IPS-18a (cell line): ENCODE measurements around the gene GHRL.

Experiments used
- H3K27ac ChIP-seq: one replicate; pipeline ENCODE4 v1.5.1; 2013; ENCODE audit warnings: low read length
- H3K27me3 ChIP-seq: one replicate; pipeline ENCODE4 v1.6.1; 2013; ENCODE audit warnings: mild to moderate bottlenecking, low read length; ENCODE audit not compliant: control insufficient read depth, insufficient read depth
- H3K36me3 ChIP-seq: one replicate; pipeline ENCODE4 v1.6.1; 2013; ENCODE audit warnings: low read depth, low read length; ENCODE audit not compliant: control insufficient read depth
- H3K4me1 ChIP-seq: one replicate; pipeline ENCODE4 v1.6.1; 2013; ENCODE audit warnings: low read depth, low read length; ENCODE audit not compliant: control insufficient read depth
- H3K4me3 ChIP-seq: one replicate; pipeline ENCODE4 v1.5.1; 2013; ENCODE audit warnings: low read length
- H3K9ac ChIP-seq: one replicate; pipeline ENCODE4 v1.6.1; 2013; ENCODE audit warnings: mild to moderate bottlenecking, low read length, moderate library complexity
- H3K9me3 ChIP-seq: one replicate; pipeline ENCODE4 v1.6.1; 2013; ENCODE audit warnings: low read depth, low read length; ENCODE audit not compliant: control insufficient read depth

Gene GHRL

DNA sequence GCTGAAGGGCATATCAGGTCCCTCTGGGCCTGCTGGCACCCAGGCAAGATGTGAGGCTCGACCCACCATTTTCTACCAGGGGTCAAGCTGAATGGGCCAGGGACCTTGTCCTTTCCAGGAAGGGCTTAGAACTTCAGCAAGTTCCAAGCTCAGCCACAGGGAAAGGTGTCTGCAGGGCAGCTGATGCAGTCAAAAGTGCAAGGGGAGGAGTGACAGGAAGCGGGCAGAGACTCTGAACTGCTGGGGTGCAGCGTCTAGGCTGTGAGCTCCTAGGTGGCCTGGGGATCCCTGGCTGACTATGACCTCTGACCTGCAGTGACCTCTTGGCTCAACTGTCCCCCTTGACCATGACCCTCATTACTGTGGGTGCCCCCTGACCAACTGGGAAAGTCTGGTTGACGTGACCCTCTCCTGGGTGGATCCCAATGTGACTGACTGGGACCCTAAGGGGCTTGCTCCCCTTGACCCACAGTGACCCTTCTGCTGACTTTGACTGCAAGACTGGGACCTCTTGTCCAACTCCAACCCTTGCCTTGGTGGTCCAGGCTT lies 42.5 kb upstream of the GHRL start:
- no peaks in the 10 kb centered on the region for H3K9me3 ChIP-seq
- no peak overlapping the region for H3K9ac ChIP-seq
- no peaks in the 10 kb centered on the region for H3K4me1 ChIP-seq
- H3K36me3 ChIP-seq: no peaks in the 10 kb centered on the region
- no peak overlapping the region for H3K4me3 ChIP-seq
- H3K27ac ChIP-seq: no peak overlapping the region
- H3K27me3 ChIP-seq: no peaks in the 10 kb centered on the region

DNA sequence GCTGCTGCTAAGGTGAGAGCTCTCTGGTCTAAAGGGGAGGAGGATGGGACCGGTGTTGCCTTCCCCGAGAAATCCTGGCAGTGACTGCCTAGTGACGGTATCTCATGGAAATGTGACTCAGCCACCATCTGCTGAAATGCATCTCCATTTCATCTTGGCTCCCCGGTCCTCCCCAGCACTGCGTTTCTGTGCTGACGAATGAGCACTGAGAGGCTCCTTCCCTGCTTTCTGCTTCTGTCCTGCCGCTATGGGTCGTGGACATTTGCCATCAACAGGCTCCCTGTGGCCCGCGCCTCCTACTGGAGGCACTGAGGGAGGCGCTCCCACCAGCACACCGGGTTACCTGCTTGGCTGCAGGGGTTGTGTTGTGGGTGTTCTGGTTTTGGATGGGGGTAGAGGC lies 41.7 kb upstream of the GHRL start:
- H3K27me3 ChIP-seq: peaks cover 4% of the 10 kb centered on the region
- no peaks in the 10 kb centered on the region for H3K9me3 ChIP-seq
- H3K4me1 ChIP-seq: no peaks in the 10 kb centered on the region
- no peaks in the 10 kb centered on the region for H3K36me3 ChIP-seq
- no peak overlapping the region for H3K27ac ChIP-seq
- H3K4me3 ChIP-seq: no peak overlapping the region
- no peak overlapping the region for H3K9ac ChIP-seq

DNA sequence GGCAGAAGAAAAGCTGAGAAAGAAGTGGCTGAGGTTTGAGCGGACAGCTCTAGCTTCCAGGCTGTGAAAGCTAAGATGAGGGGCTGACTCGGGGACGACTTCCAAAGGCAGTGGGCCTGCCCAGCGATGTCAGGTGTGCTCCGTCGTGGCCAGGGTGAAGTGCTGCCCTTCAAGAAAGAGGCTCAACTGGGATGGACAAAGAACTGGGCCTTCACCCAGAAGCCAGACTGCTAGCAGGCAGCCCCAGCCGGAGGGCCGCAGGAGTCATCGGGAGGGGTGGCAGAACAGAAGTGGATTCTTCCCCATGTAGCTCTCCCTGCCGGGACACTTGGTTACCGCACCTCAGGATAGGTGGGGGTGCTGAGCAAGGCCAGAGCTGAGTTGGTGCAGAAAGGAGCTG lies 41.3 kb upstream of the GHRL start:
- Histone ChIP-seq H3K4me1 (no peaks in the 10 kb centered on the region), H3K9me3 (no peaks in the 10 kb centered on the region), H3K36me3 (no peaks in the 10 kb centered on the region), H3K27ac (no peak overlapping the region), H3K9ac (no peak overlapping the region), H3K27me3 (peaks cover 4% of the 10 kb centered on the region), H3K4me3 (no peak overlapping the region)

DNA sequence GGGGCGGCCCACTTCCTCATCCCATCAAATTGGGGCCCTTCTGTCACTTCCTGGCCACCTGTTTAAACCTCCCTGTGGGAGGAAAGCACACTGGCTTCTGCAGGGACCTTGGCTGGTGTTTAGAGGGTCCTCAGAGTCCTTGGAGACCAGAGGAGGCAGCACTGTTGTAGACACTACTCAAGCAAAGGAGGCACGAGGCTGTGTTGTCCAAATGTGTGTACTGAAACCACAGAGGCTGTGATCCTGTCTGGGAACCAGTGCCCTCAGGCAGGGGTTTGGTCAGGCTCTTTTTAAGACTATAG lies 40.6 kb upstream of the GHRL start:
- Histone ChIP-seq H3K9ac (no peak overlapping the region), H3K4me3 (no peak overlapping the region), H3K27ac (no peak overlapping the region), H3K36me3 (no peaks in the 10 kb centered on the region), H3K4me1 (no peaks in the 10 kb centered on the region), H3K9me3 (no peaks in the 10 kb centered on the region), H3K27me3 (peaks cover 6% of the 10 kb centered on the region)

DNA sequence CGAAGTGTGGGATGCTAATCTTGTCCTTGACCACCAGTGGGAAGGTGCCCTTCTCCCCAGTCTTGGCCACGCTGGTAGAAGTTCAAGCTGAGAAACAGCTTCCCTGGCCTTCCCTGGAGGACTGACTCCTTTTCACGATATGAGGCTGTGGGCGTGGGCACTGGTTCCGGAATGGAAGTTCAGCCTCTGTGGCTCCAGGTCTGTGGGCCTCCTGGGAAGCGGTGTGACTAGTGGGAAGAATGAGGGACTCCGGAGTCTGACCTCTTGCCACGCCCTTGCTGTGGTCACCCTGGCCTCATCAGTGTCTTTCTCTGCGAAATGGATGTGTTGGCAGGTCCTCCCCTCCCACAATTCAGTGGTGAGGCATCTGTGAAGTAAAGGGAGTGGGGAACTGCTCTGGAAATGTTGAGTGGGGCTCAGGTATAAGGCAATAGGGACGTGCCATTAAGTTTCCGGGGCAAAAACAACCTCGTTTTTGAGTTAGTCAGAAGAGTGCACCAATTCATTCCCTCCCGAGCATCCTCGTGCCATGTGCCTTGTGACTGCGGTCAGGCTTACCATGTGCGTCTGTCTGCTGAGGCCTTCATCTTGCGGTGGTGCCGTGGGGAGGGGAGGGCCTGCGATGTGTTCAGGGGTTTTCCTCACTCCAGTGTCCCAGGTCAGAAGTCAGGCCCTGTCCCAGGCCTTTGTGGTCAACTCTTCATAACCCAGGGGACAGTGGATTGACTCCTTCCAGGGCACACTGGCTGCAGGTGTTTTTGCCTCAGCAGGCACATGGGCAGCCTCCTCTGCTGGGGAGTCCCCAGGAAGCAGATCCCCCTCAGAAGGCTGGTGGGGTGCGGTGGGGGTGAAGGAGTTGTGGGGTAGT lies 40.0 kb upstream of the GHRL start:
- no peaks in the 10 kb centered on the region for H3K9me3 ChIP-seq
- H3K36me3 ChIP-seq: no peaks in the 10 kb centered on the region
- H3K27ac ChIP-seq: no peak overlapping the region
- peaks cover 9% of the 10 kb centered on the region for H3K27me3 ChIP-seq
- H3K4me1 ChIP-seq: no peaks in the 10 kb centered on the region
- H3K4me3 ChIP-seq: no peak overlapping the region
- no peak overlapping the region for H3K9ac ChIP-seq

DNA sequence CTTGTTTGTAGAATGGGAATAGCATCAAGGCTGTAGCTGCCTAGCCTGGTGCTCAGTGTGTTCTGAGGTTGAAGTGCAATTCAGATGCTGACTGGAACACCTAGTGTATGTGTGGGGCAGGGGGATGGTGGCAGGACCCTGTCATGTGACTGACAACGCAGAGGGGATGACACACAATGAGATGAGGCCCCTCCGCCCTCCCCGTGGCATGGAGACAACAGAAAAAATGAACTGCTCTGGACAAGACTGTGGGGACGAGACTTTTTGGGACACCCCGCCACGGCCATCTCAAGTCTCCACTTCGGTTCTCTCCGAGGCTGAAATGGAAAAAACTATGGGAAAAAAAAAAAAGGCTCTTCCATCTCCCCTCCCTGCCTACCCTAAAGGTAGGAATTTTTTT lies 38.6 kb upstream of the GHRL start:
- Histone ChIP-seq H3K27me3 (peaks cover 19% of the 10 kb centered on the region), H3K9ac (no peak overlapping the region), H3K9me3 (no peaks in the 10 kb centered on the region), H3K4me3 (no peak overlapping the region), H3K36me3 (no peaks in the 10 kb centered on the region), H3K27ac (no peak overlapping the region), H3K4me1 (no peaks in the 10 kb centered on the region)

DNA sequence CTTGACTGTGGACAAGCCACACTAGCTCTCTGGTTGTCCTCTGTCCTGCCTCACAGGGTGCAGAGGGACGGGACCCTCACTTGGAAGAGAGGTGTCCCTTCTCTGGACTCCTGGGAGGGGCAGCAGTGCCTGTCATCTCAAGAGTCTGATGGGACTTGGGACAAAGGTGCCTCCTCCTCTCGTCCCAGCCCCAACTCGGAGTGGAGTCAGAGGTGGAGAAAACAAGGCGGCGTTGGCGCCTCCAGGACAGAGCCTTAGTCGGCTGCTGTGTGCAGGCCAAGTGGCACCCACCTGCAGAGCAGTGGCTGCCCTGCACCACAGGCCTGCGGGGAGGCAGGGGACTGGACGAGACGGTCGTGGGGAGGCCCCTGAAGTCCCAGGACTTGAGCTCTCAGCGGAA lies 37.6 kb upstream of the GHRL start:
- no peaks in the 10 kb centered on the region for H3K4me1 ChIP-seq

DNA sequence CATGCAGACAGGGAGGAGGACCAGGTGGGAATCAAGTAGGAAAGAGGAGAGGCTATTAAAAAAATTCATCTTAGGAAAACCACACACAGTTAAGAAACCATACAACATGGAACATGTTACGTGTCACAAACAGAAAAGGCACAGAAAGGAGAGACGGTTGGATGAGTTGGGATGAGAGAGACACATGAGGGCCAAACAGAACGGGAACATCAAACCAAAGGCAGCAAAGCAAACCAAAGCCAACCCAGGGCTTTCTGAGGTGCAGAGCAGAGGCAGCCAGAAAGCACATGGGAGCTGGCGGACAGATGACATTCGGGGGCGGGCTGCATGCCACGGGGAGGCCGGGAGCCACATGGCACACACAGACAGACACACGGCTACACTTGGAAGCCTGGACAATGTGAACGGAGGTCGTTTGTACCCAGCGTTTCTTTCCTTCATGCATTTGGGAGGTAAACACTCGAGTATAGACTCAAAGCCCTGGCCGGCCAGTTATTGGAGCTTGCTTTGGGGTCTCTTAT lies 36.8 kb upstream of the GHRL start:
- H3K27ac ChIP-seq: no peak overlapping the region
- H3K9me3 ChIP-seq: no peaks in the 10 kb centered on the region
- no peak overlapping the region for H3K4me3 ChIP-seq
- no peaks in the 10 kb centered on the region for H3K36me3 ChIP-seq
- H3K9ac ChIP-seq: no peak overlapping the region
- peaks cover 19% of the 10 kb centered on the region for H3K27me3 ChIP-seq
- H3K4me1 ChIP-seq: no peaks in the 10 kb centered on the region

More for the DNA sequence above, 37.6 kb upstream of the GHRL start:
- H3K27me3 ChIP-seq: peaks cover 19% of the 10 kb centered on the region
- H3K36me3 ChIP-seq: no peaks in the 10 kb centered on the region
- H3K9me3 ChIP-seq: no peaks in the 10 kb centered on the region
- H3K27ac ChIP-seq: no peak overlapping the region
- no peak overlapping the region for H3K4me3 ChIP-seq
- H3K9ac ChIP-seq: no peak overlapping the region

DNA sequence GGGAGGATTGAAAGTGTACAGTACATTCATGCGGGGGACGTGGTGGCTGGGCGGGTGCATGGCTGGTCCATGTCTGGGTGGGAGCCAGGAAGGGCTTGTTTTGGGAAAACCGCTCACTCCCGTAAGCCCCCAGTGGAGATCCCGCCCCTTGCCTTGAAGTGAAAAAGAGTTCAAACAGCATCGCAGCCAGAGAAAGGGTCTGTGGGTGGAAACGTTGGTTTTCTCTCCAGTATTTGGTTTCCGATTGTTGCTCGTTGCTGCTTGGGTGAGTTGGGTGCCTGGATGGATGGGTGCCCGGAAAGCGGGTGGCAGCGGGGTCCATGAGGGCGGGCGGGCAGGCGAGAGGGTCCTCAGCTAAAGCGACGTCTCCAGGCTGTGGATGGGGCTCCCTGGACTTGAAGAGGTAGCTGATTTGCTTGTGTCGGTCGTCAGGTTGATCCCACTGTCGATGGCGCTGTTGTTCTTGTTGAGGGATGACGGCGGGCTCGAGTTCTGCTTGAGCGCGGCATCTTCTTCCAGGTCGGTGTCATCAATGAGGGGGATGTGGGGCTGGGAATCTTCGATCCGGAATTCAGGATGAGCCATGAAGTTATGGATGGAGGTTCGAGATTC lies 35.8 kb upstream of the GHRL start:
- Histone ChIP-seq H3K36me3 (no peaks in the 10 kb centered on the region), H3K27me3 (peaks cover 19% of the 10 kb centered on the region)

DNA sequence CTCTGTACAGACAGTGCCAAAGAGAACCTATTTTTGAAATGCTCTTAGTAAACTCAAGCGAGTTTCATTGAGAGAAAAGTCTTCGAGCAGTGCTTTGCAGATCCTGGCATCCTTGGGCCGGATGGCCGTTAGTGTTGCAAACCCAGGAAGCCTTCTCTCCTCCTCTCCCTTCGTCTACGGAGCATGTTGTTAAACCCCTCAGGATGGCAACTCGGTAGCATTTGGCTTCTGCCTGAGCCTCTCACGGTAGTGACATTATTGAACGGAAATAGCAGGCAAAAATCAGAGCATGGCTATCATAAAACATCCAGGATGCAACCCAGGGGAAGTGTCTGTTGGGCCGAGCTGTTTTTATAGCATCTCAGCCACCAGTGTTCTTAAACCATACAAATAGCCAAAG lies 34.8 kb upstream of the GHRL start:
- no peak overlapping the region for H3K9ac ChIP-seq

More for the DNA sequence above, 35.8 kb upstream of the GHRL start:
- H3K27ac ChIP-seq: no peak overlapping the region
- no peaks in the 10 kb centered on the region for H3K9me3 ChIP-seq
- no peaks in the 10 kb centered on the region for H3K4me1 ChIP-seq
- no peak overlapping the region for H3K9ac ChIP-seq
- peak overlapping the region; percentile 25 for H3K4me3 ChIP-seq

DNA sequence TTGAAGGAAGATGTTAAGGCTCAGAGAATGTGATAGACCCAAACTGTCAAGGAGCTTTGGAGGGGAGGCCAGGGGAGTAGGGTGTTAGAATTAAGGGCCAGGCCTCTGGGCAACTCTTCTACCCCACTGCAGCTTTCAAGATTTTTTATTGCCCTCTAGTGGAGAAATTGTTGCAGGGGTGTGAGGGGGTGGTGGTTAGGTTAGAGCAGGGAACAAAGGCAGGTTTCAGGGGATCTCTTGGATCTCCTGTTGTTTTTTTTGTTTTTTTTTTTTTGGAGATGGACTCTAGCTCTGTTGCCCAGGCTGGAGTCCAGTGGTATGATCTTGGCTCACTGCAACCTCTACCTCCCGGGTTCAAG lies 29.6 kb upstream of the GHRL start:
- Histone ChIP-seq H3K4me1 (no peaks in the 10 kb centered on the region), H3K9ac (no peak overlapping the region), H3K27me3 (peaks cover 6% of the 10 kb centered on the region), H3K4me3 (no peak overlapping the region), H3K36me3 (peaks cover 13% of the 10 kb centered on the region), H3K9me3 (no peaks in the 10 kb centered on the region), H3K27ac (no peak overlapping the region)

More for the DNA sequence above, 34.8 kb upstream of the GHRL start:
- Histone ChIP-seq H3K27me3 (peaks cover 19% of the 10 kb centered on the region), H3K36me3 (no peaks in the 10 kb centered on the region), H3K4me1 (no peaks in the 10 kb centered on the region), H3K27ac (no peak overlapping the region), H3K9me3 (no peaks in the 10 kb centered on the region), H3K4me3 (no peak overlapping the region)
